HG03521 (cell line): Measurements from ENCODE around the gene C3.

Source experiments
- ATAC-seq: cut with Tn5 transposase; IDR thresholded peaks from one replicate; pipeline ENCODE4 v1.9.1; 2021; ENCODE audit warnings: mild to moderate bottlenecking, moderate library complexity; ENCODE audit not compliant: unreplicated experiment

C3 gene

DNA sequence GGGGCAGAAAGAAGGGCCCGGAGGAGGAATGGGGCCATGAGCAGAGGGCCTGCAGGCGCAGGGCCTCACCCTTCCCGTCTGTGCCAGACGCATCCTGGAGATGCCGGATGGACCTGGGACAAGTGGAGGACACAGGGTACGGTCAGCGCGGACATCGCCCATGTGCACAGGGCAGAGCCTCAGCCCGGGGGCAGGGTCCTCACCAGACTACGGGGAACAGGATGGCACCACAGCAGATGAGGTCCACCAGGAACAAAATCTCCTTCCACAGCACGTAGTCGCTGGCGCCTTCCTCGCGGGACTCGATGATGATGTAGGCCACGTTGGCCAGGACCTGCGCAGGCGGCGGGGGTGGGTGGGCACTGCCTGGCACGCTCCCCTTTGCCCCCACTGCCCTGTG is 11.4 kb upstream of the C3 start:
- no peak for ATAC-seq

DNA sequence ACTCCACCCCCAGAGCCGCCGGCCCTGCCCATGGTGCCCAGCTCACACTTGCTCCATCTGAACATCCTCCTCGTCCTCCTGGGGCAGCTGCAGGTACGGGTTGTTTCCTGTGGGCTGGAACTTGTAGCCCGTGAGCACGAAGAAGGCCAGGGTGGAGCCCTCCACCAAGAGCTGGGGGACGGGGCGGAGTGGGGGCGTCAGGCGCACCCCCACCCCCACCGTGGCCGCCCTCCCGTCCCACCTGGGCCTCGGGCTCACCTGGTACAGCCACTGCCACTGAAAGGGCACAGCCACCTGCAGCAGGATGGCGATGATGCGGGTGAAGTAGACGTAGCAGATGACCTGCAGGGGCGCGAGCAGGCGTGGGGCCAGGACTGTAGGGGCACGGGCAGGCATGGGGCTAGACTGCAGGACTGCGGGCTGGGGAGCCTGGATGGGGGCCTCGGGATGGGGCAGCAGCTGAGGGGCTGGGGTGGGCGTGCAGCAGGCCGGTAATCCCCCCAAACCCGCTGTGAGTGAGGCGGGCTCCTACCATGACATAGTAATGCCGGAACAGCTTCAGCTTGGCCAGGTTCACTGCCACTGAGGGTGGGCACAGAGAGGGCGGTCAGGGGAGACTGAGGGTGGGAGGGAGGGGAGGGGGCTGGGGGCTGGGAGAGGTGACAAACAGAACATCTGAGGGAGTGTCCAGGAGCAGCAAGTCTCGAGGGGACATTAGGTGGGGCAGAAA is 10.7 kb upstream of the C3 start:
- ATAC-seq = no peak

DNA sequence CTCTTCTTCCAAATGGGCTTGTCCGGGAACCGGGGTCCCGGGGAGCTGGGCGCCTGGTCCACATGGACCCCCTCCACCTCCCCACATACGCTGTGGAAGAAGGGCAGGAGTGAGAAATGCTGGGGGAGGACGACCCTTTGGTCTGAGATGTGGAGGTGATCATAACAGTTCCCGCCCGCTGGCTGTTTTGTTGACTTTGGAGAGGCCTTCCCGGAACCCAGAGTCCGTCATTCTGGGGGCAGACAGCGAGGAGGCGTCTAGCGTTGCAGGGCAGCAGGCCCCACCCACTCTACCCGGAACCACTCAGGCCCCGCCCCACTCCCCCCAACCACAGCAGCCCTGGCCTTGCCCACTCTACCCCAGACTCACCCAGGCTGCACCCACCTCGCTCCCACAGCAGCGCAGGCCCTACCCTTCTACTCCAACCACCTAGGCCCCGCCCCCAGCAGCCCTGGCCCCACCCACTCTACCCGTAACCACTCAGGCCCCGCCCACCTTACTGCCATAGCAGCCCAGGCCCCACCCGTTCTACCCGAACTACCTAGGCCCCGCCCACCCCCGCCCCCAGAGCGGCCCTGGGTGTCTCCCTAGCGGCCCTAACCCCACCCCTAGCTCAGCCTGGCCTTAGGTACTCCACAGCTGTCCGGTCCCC is 9.8 kb upstream of the C3 start:
- ATAC-seq = no peak

DNA sequence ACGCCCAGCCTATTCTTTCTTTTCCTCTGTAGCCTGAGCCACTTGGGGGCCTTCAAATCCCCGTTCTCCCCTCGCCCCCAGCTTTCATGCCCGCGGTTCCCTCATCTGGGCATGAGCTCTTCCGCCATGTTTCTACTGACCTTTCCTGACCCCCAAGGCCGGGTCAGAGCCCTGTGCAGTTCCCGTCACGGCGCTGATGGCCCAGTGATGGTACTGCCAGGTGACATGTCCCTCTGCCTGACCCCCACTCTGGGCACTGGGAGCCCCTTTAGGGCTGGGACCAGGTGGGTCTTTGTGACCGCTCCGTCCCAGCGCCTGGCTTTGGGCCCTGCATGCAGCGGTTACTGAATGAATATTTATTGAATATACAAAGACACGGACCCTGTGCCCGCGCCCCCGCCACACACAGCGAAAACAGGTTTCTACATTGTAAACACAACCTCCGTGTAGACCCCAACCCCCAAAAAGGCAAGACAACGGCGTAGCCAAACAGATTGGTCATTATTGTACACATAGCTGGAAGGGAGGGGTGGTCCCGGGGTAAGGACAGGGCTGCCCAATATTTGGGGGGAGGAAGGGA is 9.2 kb upstream of the C3 start:
- ATAC-seq = no peak

DNA sequence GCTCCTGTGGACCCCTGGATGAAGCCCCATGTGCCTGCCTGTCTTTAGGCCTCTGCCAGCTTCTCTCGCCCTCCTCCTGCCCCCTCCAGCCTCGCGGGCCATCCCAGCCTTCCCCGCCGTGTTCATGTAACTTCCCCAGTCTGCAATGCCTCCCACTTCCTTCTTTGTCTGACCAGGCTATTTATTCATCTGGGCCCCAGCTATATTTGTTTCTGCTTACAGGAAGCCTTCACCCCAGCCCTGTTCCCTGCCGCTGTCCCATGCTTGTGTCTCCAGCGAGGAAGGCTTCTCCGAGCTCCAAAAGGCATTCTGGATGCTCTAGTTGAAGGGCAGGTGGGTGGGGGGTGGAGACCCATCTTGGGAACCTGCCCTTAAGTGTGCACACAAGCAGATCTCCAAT is 7.9 kb upstream of the C3 start:
- no peak for ATAC-seq

DNA sequence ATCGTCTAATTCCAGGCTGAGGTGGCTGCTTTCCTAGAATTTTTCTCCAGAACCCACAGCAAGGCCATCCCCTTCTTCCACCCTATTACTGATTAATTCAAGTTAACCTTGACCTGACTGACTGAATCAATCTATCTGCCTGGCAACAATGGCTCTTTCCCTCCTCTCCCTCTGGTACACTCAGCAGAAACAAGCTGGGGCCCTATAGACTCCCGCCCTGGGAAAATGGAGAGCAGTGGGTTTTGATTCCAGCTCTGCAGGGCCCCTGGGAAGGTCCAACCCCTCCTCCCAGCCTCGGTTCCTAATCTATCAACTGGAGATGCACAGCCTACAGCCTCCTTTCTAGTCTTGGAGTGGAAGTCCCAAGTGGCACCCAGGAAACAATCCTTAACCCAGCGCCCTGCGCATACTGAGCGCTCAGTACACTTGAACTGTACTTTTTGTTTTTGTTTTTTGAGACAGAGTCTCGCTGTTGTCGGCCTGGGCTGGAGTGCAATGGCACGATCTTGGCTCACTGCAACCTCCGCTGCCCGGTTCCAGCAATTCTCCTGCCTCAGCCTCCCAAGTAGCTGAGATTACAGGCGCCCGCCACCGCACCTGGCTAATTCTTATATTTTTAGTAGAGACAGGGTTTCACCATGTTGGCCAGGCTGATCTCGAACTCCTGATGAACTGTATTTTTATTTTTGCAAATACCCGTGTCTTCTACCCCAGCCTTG is 5.2 kb upstream of the C3 start:
- ATAC-seq = no peak

DNA sequence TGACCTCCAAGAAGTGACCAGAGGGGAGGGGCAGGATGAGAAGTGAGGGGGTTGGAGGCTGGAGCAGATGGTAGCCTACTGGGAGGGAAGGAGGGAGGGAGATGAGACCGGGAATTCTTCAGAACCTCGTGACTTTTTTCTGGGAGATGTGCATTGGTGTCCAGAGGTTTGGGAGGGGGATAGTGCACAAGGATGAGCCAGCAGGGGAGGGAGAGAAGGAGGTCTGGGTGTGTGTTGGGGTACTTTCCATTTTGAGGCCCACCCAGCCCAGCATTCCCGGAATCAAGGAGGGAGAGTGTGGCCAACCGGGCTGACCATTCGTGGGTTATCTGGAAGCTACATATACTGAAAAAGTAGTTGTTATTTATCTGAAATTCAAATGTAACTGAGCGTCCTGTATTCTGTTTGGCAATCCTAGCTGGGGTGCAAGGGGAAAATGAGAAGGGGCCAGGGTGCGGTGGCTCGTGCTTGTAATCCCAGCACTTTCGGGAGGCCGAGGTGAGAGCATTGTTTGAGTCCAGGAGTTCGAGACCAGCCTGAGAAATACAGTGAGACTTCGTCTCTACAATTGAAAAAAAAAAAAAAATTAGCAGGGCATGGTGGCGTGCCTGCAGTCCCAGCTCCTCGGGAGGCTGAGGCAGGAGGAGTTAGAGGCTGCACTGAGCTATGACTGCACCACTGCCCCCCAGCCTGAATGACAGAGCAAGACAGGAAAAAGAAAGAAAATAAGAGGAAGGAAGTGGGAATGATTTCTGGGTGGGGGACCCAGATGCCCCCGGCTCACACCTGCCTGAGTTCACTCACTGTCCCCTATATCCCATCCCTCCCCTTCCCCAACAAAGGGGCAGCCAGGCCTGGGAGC is 4.4 kb upstream of the C3 start:
- ATAC-seq = no peak

DNA sequence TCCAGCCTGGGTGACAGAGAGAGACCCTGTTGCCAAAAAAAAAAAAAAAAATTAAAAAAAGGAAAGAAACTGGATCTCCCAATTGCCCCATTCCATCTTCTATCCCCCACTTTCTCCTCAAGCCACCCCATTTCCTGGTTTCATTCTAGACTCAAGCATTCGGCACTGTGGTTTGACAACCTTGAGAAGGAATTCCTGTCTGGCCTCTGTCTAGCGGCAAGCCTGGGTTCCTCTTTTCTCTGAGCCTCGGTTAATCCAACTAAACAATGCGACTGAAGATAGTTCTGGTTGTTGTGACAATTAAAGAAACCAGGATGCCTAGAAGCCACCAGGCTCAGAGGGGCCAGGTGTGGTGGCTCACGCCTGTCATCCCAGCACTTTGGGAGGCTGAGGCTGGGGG is 3.3 kb upstream of the C3 start:
- ATAC-seq = no peak

DNA sequence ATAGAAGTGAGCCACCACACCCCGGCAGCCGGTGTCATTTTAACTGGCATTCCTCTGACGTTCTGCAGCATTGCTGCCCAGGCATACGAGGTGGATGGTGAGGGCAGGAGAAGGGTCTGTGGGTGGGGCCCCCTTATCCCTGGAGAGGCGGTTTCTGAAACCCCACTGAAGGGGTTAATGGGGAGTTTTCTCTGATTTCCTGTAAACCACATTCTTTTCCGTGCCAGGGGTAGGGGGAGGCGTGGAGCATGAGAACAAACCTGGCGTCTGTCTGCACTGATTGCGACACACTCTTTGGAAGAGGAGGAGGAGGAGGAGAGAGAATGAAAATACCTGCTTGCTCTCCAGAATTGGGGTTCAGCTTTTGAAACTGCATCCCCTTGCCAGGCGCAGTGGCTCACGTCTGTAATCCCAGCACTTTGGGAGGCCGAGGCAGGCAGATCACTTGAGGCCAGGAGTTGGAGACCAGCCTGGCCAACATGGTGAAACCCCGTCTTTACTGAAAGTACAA is 2.7 kb upstream of the C3 start:
- no peak for ATAC-seq

DNA sequence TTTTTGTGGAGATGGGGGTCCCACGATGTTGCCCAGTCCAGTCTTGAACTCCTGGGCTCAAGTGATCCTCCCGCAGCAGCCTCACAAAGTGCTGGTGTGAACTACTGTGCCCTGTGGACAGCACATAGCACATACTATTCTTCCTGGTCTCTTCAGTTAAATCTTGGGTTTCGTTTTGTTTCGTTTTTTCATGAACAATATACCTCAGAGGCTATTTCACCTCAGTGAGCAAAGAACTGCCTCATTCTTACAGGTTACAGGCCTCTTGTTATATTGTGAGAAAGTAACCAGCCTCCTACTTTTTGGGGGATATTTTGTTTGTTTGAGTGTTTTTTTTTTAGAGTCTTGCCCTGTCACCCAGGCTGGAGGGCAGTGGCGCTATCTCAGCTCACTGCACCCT is 1.3 kb upstream of the C3 start:
- ATAC-seq = no peak

DNA sequence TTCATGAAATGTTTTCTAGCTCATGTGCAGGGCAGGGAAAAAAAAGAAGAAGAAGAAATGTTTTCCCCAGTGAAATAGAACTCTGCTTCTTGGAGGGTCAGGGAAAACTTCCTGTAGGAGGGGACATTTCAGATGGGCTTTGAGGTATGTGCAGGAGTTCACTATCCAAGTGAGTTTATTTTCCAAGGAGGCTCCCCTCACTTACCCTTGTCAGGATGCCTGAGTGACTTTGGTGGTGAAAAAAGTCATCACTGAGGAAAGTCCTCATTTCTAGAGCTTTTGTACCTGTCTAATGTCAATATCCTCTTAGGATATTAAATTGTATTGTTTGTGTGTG is 656 bp upstream of the C3 start:
- ATAC-seq = no peak

DNA sequence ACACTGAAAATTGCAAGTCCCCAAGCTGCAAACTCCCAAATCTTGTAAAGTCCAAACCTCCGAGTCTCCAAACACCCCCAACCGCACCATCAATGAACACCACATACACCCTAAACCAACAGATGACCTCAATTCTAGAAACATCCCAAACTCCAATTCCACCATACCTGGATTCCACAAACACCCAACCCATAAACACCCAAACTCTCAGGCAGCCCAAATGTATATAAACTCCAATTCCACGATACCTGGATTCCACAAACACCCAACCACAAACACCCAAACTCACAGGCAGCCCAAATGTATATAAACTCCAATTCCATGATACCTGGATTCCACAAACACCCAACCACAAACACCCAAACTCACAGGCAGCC is 470 bp downstream of the C3 start:
- no peak for ATAC-seq

DNA sequence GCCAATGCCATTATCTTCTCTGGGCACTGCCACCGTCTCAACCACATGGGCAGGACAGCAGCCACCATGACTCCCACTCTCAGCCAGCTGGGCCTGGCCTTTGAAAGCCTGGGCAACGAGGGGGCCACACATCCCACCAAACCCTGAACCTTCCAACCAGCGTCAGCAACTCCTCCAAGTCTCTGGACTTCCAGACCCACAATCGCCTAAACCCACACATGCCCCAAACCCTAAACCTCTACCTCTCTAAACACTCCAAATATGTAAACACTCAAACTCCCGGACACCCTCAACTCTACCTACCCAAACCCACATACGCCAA is 949 bp downstream of the C3 start:
- no peak for ATAC-seq

DNA sequence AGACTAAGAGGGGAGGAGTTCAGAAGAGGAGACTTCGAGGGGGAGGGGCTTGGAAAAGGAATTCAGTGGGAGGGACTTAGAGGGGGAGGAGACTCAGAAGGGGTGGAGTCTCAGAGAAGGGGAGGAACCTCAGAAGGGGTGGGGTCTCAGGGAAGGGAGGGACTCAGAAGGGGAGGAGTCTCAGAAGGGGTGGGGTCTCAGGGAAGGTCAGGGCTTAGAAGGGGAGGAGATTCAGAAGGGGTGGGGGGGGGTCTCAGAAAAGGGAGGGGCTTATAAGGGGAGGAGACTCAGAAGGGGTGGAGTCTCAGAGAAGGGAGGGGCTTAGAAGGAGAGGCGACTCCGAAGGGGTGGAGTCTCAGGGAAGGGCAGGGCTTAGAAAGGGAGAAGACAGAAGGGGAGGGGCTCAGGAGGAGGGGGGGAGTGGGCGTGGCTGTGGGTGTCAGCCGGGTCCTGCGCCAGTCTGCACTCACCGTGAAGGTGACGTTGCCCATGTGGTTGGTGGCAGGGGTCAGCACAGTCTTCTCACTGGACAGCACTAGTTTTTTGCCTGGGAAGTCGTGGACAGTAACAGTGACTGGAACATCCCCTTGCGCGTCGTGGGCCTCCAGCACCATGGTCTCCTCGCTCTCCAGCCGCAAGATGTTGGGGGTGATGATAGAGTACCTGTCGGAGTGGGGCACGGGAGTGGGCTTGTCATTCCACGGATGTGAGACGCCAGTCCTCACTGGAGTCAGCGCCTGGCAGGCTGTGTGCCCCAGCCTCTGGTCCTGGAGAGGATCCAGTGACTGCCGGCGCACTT is 1.5 kb downstream of the C3 start:
- ATAC-seq = no peak

DNA sequence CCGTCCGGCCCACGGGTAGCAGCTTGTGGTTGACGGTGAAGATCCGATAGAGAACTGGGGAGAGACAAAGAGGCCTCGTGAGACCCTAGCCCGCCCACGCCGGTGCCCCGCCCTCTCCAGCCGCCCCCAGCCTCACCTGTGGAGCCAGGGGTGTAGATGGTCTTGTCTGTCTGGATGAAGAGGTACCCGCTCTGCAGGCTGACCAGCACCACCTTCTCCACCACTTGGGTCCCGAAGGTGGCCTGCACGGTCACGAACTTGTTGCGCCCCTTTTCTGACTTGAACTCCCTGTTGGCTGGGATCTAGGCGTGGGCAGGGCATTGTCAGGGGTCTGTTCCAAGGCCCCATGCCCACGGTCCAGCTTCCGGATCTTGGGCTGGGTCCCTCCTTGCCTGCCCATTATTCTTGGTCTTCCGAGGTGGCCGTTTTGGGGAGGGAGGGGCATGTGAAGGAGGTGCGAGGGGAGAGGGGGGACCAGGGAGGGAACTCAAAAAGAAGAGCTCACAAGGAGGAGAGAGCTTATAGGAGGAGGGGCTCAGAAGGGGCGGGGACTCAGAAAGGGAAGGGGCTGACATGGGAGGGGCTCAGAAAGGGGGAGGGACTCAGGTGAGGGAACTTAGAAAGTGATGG is 2.2 kb downstream of the C3 start:
- no peak for ATAC-seq

DNA sequence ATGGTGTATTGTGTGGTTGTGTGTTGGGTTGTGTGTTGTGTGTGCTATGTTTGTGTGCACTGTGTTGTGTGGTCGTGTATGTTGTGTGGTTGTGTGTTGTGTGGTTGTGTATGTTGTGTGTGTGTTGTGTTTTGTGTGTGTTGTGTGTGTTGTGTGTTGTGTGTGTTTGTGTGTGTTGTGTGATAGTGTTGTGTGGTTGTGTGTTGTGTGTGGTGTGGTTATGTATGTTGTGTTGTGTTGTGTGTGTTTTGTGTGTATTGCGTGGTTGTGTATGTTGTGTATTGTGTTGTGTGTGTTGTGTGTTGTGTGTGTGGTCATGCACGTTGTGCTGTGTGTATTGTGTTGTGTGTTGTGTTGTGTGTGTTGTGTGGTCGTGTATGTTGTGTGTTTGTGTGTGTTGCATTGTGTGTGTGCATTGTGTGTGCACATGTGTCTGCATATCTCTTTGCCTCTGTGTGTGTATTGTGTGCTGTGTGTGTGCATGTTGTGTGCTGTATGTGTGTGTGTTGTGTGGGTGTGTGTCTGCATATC is 2.9 kb downstream of the C3 start:
- ATAC-seq = no peak

DNA sequence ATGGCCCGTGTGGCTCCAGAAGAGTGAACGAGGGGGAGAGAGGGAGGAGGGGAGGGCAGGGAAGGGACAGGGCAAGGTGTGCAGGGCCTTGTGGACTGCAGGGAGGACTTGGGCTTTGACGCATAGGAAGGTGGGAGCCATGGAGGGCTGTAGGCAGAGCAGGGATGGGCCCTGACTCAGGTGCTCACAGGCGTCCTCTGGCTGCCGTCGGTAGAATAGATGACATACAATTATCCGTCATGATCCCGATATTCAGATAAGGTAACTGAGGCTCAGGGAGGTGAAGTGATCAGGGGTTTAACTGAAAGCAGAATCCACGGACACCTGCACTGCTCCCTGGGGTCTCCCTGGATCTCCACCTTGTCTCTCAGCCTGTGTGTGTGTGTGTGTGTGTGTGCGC is 3.4 kb downstream of the C3 start:
- no peak for ATAC-seq

DNA sequence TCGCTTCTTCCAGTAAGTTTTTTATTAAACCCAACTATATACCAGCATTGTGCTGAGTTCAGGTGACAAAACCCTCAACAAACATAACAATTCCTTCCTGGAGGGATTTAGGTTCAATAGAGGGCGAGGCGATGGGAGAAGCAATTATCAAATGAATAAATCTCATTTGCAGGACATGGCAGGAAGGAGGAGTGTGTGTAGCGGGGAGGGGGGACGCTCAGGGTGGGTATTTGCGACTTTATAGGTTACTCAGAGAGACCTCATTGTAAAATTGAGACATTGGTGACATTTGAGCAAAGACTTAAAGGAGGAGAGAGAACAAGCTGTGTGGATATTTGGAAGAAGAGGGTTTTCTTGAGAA is 3.9 kb downstream of the C3 start:
- ATAC-seq = no peak

DNA sequence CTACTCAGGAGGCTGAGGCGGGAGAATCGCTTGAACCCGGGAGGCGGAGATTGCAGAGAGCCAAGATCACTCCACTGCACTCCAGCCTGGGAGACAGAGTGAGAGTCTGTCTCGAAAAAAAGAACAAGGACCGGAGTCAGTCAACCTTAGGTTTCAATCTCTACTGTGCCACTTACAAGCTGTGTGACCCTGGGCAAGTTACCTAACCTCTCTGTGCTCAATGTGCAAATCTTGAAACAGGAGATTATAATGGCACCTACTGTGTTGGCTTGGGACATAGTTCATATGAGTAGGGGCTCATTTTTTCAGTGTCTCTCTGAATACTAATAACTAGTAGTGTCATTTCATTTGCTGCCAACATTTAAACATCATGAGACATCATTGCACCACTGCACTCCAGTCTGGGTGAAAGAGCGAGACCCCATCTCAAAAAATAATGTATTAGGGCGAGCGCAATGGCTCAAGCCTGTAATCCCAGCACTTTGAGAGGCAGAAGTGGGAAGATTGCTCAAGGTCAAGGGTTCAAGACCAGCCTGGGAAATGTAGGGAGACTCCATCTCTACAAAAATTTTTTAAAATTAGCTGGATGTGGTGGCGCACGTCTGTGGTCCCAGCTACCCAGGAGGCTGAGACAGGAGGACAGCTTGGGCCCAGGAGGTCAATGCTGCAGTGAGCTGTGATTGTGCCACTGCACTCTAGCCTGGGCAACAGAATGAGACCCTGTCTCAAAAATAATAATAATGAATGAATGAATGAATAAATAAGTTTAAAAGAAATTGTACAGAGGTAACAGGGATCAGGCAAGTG is 5.5 kb downstream of the C3 start:
- no peak for ATAC-seq
